Stimulated activated naive CD8-positive, alpha-beta T cell treated with anti-CD3 and anti-CD28 coated beads, Interleukin-15, amount 100 ng/mL, for 72 hours (primary cell): ENCODE data around the gene CAMTA1.
A peak's percentile ranks its signal among the peaks of the same experiment; 100 is the strongest.

Experiments used
- ATAC-seq: fragments of 150-1000 bp; cut with Tn5 transposase; 2 replicates; pipeline ENCODE4 v1.10.0; 2021; ENCODE audit warnings: mild to moderate bottlenecking, moderate library complexity
- DNase-seq, 2 donors: peaks; one replicate each; pipeline ENCODE4 v3.0.0; 2021 to 2022
- H3K27ac Mint-ChIP-seq, 2 donors: one replicate each; pipeline ENCODE4 v1.8.0; 2022; ENCODE audit warnings: mild to moderate bottlenecking in 2 of 2, mixed read lengths in 2 of 2, moderate library complexity in 2 of 2
- H3K27me3 Mint-ChIP-seq: one replicate; pipeline ENCODE4 v1.8.0; 2022; ENCODE audit warnings: mixed read lengths
- H3K4me1 Mint-ChIP-seq: one replicate; pipeline ENCODE4 v1.8.0; 2022; ENCODE audit warnings: mild to moderate bottlenecking, mixed read lengths
- H3K4me3 Mint-ChIP-seq, 2 donors: one replicate each; pipeline ENCODE4 v1.8.0; 2022; ENCODE audit warnings: mild to moderate bottlenecking in 2 of 2, mixed read lengths in 2 of 2, moderate library complexity in 1 of 2
- H3K9me3 Mint-ChIP-seq, 2 donors: one replicate each; pipeline ENCODE4 v1.8.0; 2022; ENCODE audit warnings: mixed read lengths in 2 of 2

Gene CAMTA1

GRCh38 chr1:7298145-7298544, 512.9 kb downstream of the CAMTA1 start:
- H3K27ac Mint-ChIP-seq: no peak overlapping the region
- peaks cover 12% of the 10 kb centered on the region for H3K27me3 Mint-ChIP-seq
- H3K9me3 Mint-ChIP-seq: no peaks in the 10 kb centered on the region
- ATAC-seq (no peak), DNase-seq (no peak)
- no peaks in the 10 kb centered on the region for H3K4me1 Mint-ChIP-seq
- no peak overlapping the region for H3K4me3 Mint-ChIP-seq

- no peak for DNase-seq
- no peaks in the 10 kb centered on the region for H3K9me3 Mint-ChIP-seq
- H3K27me3 Mint-ChIP-seq: peaks cover 18% of the 10 kb centered on the region
- H3K27ac Mint-ChIP-seq: peak overlapping the region in 1 of 2 donors; percentile 13
- no peak overlapping the region for H3K4me3 Mint-ChIP-seq
- H3K4me1 Mint-ChIP-seq: no peaks in the 10 kb centered on the region
- ATAC-seq: no peak
Measured at GRCh38 chr1:7298749-7299151, 513.5 kb downstream of the CAMTA1 start.

- DNase-seq: no peak
- Mint-ChIP-seq H3K4me1 (no peaks in the 10 kb centered on the region), H3K27me3 (peaks cover 21% of the 10 kb centered on the region), H3K4me3 (no peak overlapping the region), H3K9me3 (no peaks in the 10 kb centered on the region), H3K27ac (peak overlapping the region in 1 of 2 donors; percentile 28)
- no peak for ATAC-seq
Measured at GRCh38 chr1:7299329-7299799, 514.1 kb downstream of the CAMTA1 start.

- H3K4me1 Mint-ChIP-seq: no peaks in the 10 kb centered on the region
- no peak overlapping the region for H3K27ac Mint-ChIP-seq
- H3K4me3 Mint-ChIP-seq: no peak overlapping the region
- DNase-seq: no peak
- peaks cover 21% of the 10 kb centered on the region for H3K27me3 Mint-ChIP-seq
- no peaks in the 10 kb centered on the region for H3K9me3 Mint-ChIP-seq
- no peak for ATAC-seq
Measured at GRCh38 chr1:7299994-7300393, 514.7 kb downstream of the CAMTA1 start.

GRCh38 chr1:7300893-7301663, 515.8 kb downstream of the CAMTA1 start:
- H3K27ac Mint-ChIP-seq: no peak overlapping the region
- H3K9me3 Mint-ChIP-seq: no peaks in the 10 kb centered on the region
- H3K4me1 Mint-ChIP-seq: no peaks in the 10 kb centered on the region
- H3K4me3 Mint-ChIP-seq: no peak overlapping the region
- ATAC-seq (no peak), DNase-seq (no peak)
- peaks cover 21% of the 10 kb centered on the region for H3K27me3 Mint-ChIP-seq

GRCh38 chr1:7301664-7301981, 516.4 kb downstream of the CAMTA1 start:
- no peak for DNase-seq
- no peaks in the 10 kb centered on the region for H3K4me1 Mint-ChIP-seq
- ATAC-seq: no peak
- no peak overlapping the region for H3K27ac Mint-ChIP-seq
- H3K9me3 Mint-ChIP-seq: no peaks in the 10 kb centered on the region
- peaks cover 21% of the 10 kb centered on the region for H3K27me3 Mint-ChIP-seq
- H3K4me3 Mint-ChIP-seq: no peak overlapping the region

- DNase-seq (no peak), ATAC-seq (no peak)
- Mint-ChIP-seq H3K9me3 (no peaks in the 10 kb centered on the region), H3K4me3 (no peak overlapping the region), H3K27ac (no peak overlapping the region), H3K4me1 (no peaks in the 10 kb centered on the region), H3K27me3 (peaks cover 21% of the 10 kb centered on the region)
Measured at GRCh38 chr1:7302126-7302525, 516.9 kb downstream of the CAMTA1 start.

GRCh38 chr1:7302873-7303272, 517.6 kb downstream of the CAMTA1 start:
- ATAC-seq (no peak), DNase-seq (no peak)
- no peak overlapping the region for H3K4me3 Mint-ChIP-seq
- no peaks in the 10 kb centered on the region for H3K9me3 Mint-ChIP-seq
- H3K27me3 Mint-ChIP-seq: peaks cover 21% of the 10 kb centered on the region
- no peak overlapping the region for H3K27ac Mint-ChIP-seq
- H3K4me1 Mint-ChIP-seq: no peaks in the 10 kb centered on the region

- no peak for DNase-seq
- Mint-ChIP-seq H3K9me3 (peaks cover 0 to 1% of the 10 kb centered on the region in 2 donors), H3K4me3 (no peak overlapping the region), H3K27me3 (peaks cover 21% of the 10 kb centered on the region), H3K4me1 (no peaks in the 10 kb centered on the region), H3K27ac (no peak overlapping the region)
- no peak for ATAC-seq
Measured at GRCh38 chr1:7303554-7304317, 518.5 kb downstream of the CAMTA1 start.

GRCh38 chr1:7313081-7313546, 527.9 kb downstream of the CAMTA1 start:
- DNase-seq (no peak), ATAC-seq (no peak)
- no peaks in the 10 kb centered on the region for H3K4me1 Mint-ChIP-seq
- H3K4me3 Mint-ChIP-seq: no peak overlapping the region
- H3K9me3 Mint-ChIP-seq: peaks cover 5% of the 10 kb centered on the region in 2 donors
- no peak overlapping the region for H3K27ac Mint-ChIP-seq
- peaks cover 18% of the 10 kb centered on the region for H3K27me3 Mint-ChIP-seq

GRCh38 chr1:7313826-7314225, 528.6 kb downstream of the CAMTA1 start:
- Mint-ChIP-seq H3K27ac (no peak overlapping the region), H3K27me3 (peaks cover 18% of the 10 kb centered on the region), H3K4me3 (no peak overlapping the region), H3K9me3 (peaks cover 3 to 5% of the 10 kb centered on the region in 2 donors), H3K4me1 (no peaks in the 10 kb centered on the region)
- no peak for ATAC-seq
- no peak for DNase-seq

- peaks cover 18% of the 10 kb centered on the region for H3K27me3 Mint-ChIP-seq
Measured at GRCh38 chr1:7315316-7315715, 530.1 kb downstream of the CAMTA1 start.

GRCh38 chr1:7315946-7316345, 530.7 kb downstream of the CAMTA1 start:
- Mint-ChIP-seq H3K27ac (no peak overlapping the region), H3K4me1 (no peaks in the 10 kb centered on the region), H3K27me3 (peaks cover 18% of the 10 kb centered on the region), H3K9me3 (peaks cover 0 to 5% of the 10 kb centered on the region in 2 donors), H3K4me3 (no peak overlapping the region)
- DNase-seq: no peak
- no peak for ATAC-seq

More at GRCh38 chr1:7315316-7315715, 530.1 kb downstream of the CAMTA1 start:
- Mint-ChIP-seq H3K27ac (no peak overlapping the region), H3K9me3 (peaks cover 0 to 5% of the 10 kb centered on the region in 2 donors), H3K4me1 (no peaks in the 10 kb centered on the region), H3K4me3 (no peak overlapping the region)
- DNase-seq (no peak), ATAC-seq (no peak)

GRCh38 chr1:7317888-7318287, 532.6 kb downstream of the CAMTA1 start:
- ATAC-seq: no peak
- H3K27ac Mint-ChIP-seq: no peak overlapping the region
- no peaks in the 10 kb centered on the region for H3K9me3 Mint-ChIP-seq
- peaks cover 7% of the 10 kb centered on the region for H3K27me3 Mint-ChIP-seq
- H3K4me3 Mint-ChIP-seq: no peak overlapping the region
- DNase-seq: no peak
- no peaks in the 10 kb centered on the region for H3K4me1 Mint-ChIP-seq

- DNase-seq: no peak
- ATAC-seq: no peak
- no peak overlapping the region for H3K4me3 Mint-ChIP-seq
- no peaks in the 10 kb centered on the region for H3K27me3 Mint-ChIP-seq
- H3K27ac Mint-ChIP-seq: no peak overlapping the region
- H3K9me3 Mint-ChIP-seq: no peaks in the 10 kb centered on the region
- no peaks in the 10 kb centered on the region for H3K4me1 Mint-ChIP-seq
Measured at GRCh38 chr1:7319196-7319595, 533.9 kb downstream of the CAMTA1 start.

- H3K27me3 Mint-ChIP-seq: peaks cover 7% of the 10 kb centered on the region
- no peak overlapping the region for H3K4me3 Mint-ChIP-seq
- H3K27ac Mint-ChIP-seq: no peak overlapping the region
- H3K9me3 Mint-ChIP-seq: no peaks in the 10 kb centered on the region
- DNase-seq (no peak), ATAC-seq (no peak)
- no peaks in the 10 kb centered on the region for H3K4me1 Mint-ChIP-seq
Measured at GRCh38 chr1:7320661-7321060, 535.4 kb downstream of the CAMTA1 start.
